ENCODE results near the gene CCDC192.

DNA sequence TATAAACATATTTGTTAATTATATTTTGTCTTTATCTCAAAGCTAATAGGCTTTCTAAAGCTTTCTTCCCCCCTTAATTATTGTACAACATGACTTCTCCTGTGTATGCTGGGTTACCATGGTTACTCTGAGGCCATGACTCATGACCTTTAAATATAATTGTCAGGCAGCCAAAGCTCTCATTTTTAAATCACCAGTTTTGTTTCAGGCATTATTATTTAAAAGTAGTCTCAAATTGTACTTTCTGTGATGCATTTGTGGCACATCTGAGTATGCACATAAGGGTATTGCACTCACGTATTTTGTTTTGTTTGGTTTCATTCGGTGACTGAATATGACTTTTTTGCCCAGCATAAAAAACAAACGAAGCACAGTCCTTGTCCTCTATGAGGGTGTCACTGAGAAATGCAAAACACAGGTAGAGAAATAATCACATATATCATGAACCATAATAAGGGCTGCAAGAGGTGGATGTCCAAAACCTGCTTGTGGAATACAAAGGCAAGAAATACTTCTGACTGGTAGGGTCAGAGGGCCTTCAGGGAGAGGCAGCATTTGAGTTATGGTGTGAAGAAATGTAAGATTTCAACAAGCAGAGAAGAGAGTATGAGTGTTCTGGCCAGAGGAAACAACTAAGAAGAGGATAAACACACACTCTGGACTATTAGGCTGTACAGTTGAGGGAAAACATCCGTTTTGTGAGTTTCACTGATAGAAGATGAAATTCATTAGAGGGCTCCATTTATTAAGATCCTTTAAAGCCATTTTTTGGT lies 2.1 kb downstream of the CCDC192 start:
- TF ChIP-seq, protein P1, sequence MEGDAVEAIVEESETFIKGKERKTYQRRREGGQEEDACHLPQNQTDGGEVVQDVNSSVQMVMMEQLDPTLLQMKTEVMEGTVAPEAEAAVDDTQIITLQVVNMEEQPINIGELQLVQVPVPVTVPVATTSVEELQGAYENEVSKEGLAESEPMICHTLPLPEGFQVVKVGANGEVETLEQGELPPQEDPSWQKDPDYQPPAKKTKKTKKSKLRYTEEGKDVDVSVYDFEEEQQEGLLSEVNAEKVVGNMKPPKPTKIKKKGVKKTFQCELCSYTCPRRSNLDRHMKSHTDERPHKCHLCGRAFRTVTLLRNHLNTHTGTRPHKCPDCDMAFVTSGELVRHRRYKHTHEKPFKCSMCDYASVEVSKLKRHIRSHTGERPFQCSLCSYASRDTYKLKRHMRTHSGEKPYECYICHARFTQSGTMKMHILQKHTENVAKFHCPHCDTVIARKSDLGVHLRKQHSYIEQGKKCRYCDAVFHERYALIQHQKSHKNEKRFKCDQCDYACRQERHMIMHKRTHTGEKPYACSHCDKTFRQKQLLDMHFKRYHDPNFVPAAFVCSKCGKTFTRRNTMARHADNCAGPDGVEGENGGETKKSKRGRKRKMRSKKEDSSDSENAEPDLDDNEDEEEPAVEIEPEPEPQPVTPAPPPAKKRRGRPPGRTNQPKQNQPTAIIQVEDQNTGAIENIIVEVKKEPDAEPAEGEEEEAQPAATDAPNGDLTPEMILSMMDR (conservative IDR thresholded peaks at IDR 0.05), result no peak
- no peak for TF ChIP-seq ZFX (IDR thresholded peaks at IDR 0.05)
